Stimulated activated CD4-positive, alpha-beta T cell treated with anti-CD3 and anti-CD28 coated beads, Interleukin-2, amount 100 ng/mL, for 48 hours (primary cell): ENCODE results near the gene WASF2.
"Not testable (repeated sequence)": the region's sequence is repeated elsewhere in the genome, so short reads cannot be mapped to it uniquely, and the experiment has no call there.

ENCODE experiments used
- DNase-seq, 2 donors: peaks; one replicate each; pipeline ENCODE4 v3.0.0-alpha.2; 2020

The WASF2 gene

DNA sequence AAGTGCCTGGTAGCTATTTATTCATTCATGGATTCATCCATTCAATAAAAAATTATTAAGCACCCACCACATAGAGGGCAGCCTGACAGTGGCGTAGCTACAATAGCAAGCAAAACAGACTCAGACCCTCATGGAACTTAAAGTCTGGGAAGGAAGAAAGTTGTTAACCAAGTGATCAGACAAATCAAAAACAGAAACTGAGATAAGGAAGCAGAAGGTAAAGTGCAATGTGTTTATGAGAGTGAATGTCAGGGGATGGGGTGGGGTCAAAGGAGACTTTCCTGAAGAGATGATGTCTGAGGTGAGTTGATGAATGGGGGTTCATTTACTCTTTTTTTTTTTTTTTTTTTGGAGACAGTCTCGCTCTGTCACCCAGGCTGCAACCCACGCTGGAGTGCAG lies 2.8 kb upstream of the WASF2 start:
- no peak for DNase-seq

- DNase-seq = no peak
Measured at GRCh38 chr1:27491748-27492700, 2.1 kb upstream of the WASF2 start.

DNA sequence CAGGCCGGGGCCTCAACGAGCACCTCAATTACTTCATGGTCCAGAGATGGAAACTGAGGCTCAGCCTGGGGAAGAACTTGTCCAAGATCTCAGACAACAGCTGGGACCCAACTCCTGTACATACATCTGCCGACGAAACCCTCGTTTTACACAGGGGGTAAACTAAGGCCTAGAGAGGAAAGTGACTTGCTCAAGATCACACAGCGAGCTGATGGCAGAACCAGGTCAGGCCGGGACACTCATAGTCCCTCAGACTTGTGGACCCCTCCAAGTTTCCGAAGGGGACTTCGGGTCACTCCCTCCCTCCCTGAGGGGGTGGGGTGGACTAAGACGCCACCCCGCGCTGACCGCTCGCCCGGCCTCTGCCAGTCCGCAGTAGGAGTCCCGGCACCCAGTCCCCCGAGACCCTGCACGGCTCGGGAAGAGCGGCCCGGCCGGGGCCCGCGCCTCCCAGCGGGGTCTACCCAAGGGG lies 430 bp downstream of the WASF2 start:
- DNase-seq = peak; percentile 15 to 16

GRCh38 chr1:27487966-27488884 lies 1.7 kb downstream of the WASF2 start:
- no peak for DNase-seq

DNA sequence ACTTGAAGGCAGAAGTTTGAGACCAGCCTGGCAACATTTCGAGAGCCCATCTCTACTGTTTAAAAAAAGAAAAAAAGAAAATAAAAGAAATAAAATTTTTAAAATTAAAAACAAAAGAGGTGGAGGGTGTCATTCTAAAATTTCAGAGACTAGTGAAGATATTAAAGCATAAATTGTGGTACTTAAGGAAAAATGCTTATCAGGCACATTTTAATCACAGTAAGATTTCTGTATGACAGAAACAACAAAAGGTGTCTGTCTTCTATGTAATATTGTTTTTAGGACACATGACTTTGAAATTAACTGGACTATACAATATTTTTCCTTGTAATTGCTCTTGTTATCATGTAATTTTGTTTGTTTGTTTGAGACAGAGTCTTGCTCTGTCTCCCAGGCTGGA lies 4.6 kb downstream of the WASF2 start:
- DNase-seq = no peak

- no peak for DNase-seq
Measured at GRCh38 chr1:27483659-27484058, 6.3 kb downstream of the WASF2 start.

DNA sequence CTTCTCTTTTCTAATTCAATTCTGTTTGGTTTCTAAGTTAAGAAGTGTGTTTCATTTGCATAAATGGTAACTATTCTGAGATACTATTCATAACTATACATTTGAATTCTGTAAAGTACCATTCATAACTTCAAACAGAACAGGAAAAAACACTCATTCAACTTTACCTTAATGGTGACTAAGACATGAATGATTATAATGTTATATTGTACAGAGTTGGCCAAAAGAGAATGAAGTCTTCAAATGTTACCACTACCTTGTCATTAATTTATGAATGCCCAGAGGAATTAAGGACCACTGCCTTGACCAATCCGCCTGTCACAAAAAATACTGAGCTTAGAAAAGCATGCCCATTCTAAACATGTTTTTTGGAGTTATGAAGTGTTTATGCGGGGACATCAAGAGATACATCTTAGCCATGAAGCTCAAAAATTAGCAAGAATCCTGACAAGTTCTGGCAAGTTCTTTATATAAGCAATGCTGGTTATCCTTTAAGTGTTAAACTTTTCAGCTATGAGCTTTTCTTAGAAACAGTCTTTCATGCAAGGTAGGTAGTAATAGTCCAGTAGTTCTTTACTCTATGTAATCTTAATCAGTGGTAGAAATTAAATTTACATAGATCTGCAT lies 7.9 kb downstream of the WASF2 start:
- DNase-seq = no peak

DNA sequence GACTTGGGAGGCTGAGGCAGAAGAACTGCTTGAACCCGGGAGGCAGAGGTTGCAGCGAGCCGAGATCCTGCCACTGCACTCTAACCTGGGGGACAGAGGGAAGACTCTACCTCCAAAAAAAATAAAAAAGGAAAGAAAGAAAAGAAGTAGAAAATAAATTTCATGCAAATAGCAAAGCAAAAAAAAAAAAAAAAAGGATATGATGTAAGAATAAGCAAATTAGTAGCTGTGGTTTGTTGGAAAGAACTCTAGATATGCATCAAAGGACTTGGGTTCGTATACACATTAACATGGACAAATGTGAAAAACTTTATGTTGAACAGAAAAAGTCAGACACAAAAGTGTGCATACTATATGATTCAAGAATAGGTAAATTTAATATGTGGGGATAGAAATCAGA lies 11.9 kb downstream of the WASF2 start:
- DNase-seq = no peak

DNA sequence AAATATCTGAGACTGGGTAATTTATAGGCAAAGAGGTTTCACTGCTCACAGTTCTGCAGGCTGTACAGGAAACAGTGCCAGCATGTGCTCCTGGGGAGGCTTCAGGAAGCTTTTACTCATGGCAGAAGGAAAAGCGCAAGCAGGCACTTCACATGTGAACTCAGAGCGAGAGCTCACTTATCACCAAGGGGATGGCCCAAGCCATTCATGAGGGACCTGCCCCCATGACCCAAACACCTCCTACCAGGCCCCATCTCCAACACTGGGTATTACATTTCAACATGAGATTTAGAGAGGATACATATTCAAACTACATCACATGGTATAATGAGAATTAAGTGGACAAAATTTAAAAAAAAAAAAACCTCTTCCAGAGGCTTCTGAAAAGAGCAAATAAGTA lies 13.7 kb downstream of the WASF2 start:
- no peak for DNase-seq

- DNase-seq = no peak
Measured at GRCh38 chr1:27475720-27476119, 14.2 kb downstream of the WASF2 start.

GRCh38 chr1:27473755-27474154 lies 16.2 kb downstream of the WASF2 start:
- DNase-seq = no peak

DNA sequence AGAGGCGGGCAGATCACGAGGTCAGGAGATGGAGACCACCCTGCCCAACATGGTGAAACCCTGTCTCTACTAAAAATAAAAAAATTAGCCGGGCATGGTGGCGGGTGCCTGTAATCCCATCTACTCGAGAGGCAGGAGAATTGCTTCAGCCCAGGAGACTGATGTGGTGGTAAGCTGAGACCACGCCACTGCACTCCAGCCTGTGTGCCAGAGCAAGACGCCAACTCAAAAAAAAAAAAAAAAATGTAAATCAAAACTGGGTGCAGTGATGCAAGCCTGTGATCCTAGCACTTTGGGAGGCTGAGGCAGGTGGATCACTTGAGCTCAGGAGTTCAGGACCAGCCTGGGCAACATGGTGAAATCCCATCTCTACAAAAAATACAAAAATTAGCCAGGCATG lies 17.9 kb downstream of the WASF2 start:
- DNase-seq = not testable (repeated sequence)

DNA sequence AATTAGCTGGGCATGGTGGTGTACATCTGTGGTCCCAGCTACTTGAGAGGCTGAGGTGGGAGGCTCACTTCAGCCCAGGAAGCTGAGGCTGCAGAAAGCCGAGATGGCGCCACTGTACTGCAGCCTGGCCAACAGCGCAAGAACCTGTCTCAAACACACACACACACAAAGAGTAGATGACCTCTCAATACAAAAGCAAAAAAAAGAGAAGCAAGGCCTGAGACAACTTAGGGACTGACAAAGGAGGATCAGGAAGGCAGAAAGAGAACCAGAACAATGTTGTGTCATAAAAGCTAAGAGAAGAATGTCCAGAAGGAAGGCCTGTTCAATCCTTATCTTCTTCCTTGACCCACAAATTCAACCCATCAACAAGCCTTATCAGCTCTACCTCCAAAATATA lies 18.5 kb downstream of the WASF2 start:
- no peak for DNase-seq

GRCh38 chr1:27469334-27469733 lies 20.6 kb downstream of the WASF2 start:
- DNase-seq = no peak

DNA sequence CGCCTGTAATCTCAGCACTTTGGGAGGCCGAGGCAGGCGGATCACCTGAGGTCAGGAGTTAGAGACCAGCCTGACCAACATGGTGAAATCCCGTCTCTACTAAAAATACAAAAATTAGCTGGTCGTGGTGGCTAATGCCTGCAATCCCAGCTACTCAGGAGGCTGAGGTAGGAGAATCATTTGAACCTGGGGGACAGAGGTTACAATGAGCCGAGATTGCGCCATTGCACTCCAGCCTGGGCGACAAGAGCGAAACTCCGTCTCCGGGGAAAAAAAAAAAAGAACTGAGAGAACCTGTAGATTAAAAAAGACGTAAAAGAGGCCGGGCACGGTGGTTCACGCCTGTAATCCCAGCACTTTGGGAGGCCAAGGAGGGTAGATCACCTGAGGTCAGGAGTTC lies 21.6 kb downstream of the WASF2 start:
- DNase-seq = not testable (repeated sequence)

GRCh38 chr1:27464926-27465647 lies 24.9 kb downstream of the WASF2 start:
- no peak for DNase-seq

- not testable (repeated sequence) for DNase-seq
Measured at GRCh38 chr1:27463916-27464315, 26.1 kb downstream of the WASF2 start.

- DNase-seq = not testable (repeated sequence)
Measured at GRCh38 chr1:27458521-27458920, 31.4 kb downstream of the WASF2 start.

GRCh38 chr1:27455139-27455811 lies 34.7 kb downstream of the WASF2 start:
- no peak for DNase-seq

- no peak for DNase-seq
Measured at GRCh38 chr1:27454610-27455009, 35.4 kb downstream of the WASF2 start.

- no peak for DNase-seq
Measured at GRCh38 chr1:27451343-27451742, 38.6 kb downstream of the WASF2 start.

GRCh38 chr1:27448982-27449381 lies 41.0 kb downstream of the WASF2 start:
- DNase-seq = no peak
